Lung (tissue), 12 donors: ENCODE data around the gene SV2B. TPM values are rescaled to one million over a fixed set of nuclear protein-coding genes. Genes with fewer than 3 reads are reported as not detected.

Experiments used
- ATAC-seq: fragments of 200-7000 bp; cut with Tn5 transposase; one replicate; pipeline ENCODE4 v1.9.1; 2020; ENCODE audit warnings: moderate number of reproducible peaks; ENCODE audit not compliant: insufficient read depth, low FRiP score
- DNase-seq, 3 donors: peaks; one replicate each; pipeline ENCODE4 v3.0.0-alpha.2; 2013 to 2017
- H3K27ac ChIP-seq, 2 donors: one replicate each; pipeline ENCODE4 v1.5.1; 2013; ENCODE audit warnings: mild to moderate bottlenecking in 2 of 2, moderate library complexity in 2 of 2, control low read depth in 1 of 2, inconsistent platforms in 1 of 2, low read depth in 1 of 2, low read length in 1 of 2
- H3K27me3 ChIP-seq, 3 donors: one replicate each; pipeline ENCODE4 v1.5.1; 2013; ENCODE audit warnings: low read length in 2 of 3; ENCODE audit not compliant: control insufficient read depth in 3 of 3, insufficient read depth in 3 of 3
- H3K36me3 ChIP-seq, 4 donors: one replicate each; pipeline ENCODE4 v1.5.1; 2013; ENCODE audit warnings: low read length in 4 of 4, mild to moderate bottlenecking in 1 of 4, moderate library complexity in 1 of 4; ENCODE audit not compliant: control insufficient read depth in 4 of 4, insufficient read depth in 4 of 4
- H3K4me1 ChIP-seq, 5 donors: one replicate each; pipeline ENCODE4 v1.5.1; 2013; ENCODE audit warnings: low read length in 5 of 5, mild to moderate bottlenecking in 2 of 5, moderate library complexity in 1 of 5; ENCODE audit not compliant: control insufficient read depth in 5 of 5, insufficient read depth in 5 of 5
- H3K4me3 ChIP-seq: one replicate; pipeline ENCODE4 v1.5.1; 2013; ENCODE audit warnings: mild to moderate bottlenecking, control low read depth, moderate library complexity
- H3K9ac ChIP-seq, 2 donors: one replicate each; pipeline ENCODE4 v1.5.1; 2013; ENCODE audit warnings: low read length in 2 of 2, control low read depth in 1 of 2; ENCODE audit not compliant: insufficient read depth in 1 of 2
- H3K9me3 ChIP-seq, 4 donors: one replicate each; pipeline ENCODE4 v1.5.1; 2013; ENCODE audit warnings: low read length in 3 of 4, mild to moderate bottlenecking in 1 of 4, moderate library complexity in 1 of 4; ENCODE audit not compliant: control insufficient read depth in 4 of 4, insufficient read depth in 3 of 4
- WGBS, 2 donors: extraction: QIAGEN DNeasy Blood & Tissue Kit; methylation state at CpG; one replicate each; pipeline ENCODE4 v1.1.7; 2013; 5-methylcytosine and 5-hydroxymethylcytosine counted together
- polyA plus RNA-seq, 2 donors: library from polyadenylated mRNA; stranded (reverse); fragments of 200-250 nt; gene quantifications; one replicate each; pipeline ENCODE4 v1.2.1, GENCODE V29; 2013
- total RNA-seq, 2 donors: library from RNA; depleted of rRNA in 1 of 2; stranded (reverse); fragments of >200 nt in 1 of 2; gene quantifications; one replicate each; pipeline ENCODE4 v1.2.1, GENCODE V29; 2014 to 2021
- TF ChIP-seq, protein P1 (sequence below): IDR thresholded peaks from 2 replicates; pipeline ENCODE4 v1.5.1; 2012; ENCODE audit warnings: mild to moderate bottlenecking; ENCODE audit errors: control extremely low read depth, extremely low read depth
- donor health status: control.
- donor health status: control.
- donor health status: Bipolar disorder and iron deficiency.
- donor health status: healthy.
- donor health status: DM: yes; HTN: yes; CAD: no.

The SV2B gene
- total and polyA plus RNA-seq, 4 donors: 0.12 to 2.8 (median 0.90) TPM

DNA sequence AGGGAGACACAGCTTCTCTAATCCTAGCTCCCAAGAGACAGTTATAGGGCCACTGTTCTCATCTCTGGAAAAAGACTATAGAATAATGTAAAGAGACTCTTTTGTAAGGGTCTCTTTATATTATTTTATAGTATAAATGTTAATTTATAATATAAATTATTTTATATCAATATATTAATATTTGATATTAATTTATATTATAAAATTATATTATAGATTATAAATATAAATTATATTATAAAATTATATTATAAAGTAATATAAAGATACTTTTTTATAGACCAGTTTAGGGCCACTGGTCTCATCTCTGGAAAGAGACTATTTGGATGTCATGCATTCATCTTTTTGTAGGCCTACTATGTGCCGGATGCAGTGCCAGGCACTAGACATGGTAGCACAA is 53.9 kb downstream of the SV2B start:
- Histone ChIP-seq H3K27me3 (peaks cover 0 to 4% (median 3%) of the 10 kb centered on the region in 3 donors), H3K36me3 (no peaks in the 10 kb centered on the region), H3K9ac (no peak overlapping the region), H3K4me3 (no peak overlapping the region), H3K9me3 (peaks cover 0 to 3% (median 0%) of the 10 kb centered on the region in 4 donors), H3K4me1 (no peaks in the 10 kb centered on the region), H3K27ac (no peak overlapping the region)
- no peak for ATAC-seq
- TF ChIP-seq, protein P1, sequence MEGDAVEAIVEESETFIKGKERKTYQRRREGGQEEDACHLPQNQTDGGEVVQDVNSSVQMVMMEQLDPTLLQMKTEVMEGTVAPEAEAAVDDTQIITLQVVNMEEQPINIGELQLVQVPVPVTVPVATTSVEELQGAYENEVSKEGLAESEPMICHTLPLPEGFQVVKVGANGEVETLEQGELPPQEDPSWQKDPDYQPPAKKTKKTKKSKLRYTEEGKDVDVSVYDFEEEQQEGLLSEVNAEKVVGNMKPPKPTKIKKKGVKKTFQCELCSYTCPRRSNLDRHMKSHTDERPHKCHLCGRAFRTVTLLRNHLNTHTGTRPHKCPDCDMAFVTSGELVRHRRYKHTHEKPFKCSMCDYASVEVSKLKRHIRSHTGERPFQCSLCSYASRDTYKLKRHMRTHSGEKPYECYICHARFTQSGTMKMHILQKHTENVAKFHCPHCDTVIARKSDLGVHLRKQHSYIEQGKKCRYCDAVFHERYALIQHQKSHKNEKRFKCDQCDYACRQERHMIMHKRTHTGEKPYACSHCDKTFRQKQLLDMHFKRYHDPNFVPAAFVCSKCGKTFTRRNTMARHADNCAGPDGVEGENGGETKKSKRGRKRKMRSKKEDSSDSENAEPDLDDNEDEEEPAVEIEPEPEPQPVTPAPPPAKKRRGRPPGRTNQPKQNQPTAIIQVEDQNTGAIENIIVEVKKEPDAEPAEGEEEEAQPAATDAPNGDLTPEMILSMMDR: no peak
- no peak for DNase-seq
- WGBS, 2 donors: 81 to 92% methylated on average over 1 of the region's 1 CpG

DNA sequence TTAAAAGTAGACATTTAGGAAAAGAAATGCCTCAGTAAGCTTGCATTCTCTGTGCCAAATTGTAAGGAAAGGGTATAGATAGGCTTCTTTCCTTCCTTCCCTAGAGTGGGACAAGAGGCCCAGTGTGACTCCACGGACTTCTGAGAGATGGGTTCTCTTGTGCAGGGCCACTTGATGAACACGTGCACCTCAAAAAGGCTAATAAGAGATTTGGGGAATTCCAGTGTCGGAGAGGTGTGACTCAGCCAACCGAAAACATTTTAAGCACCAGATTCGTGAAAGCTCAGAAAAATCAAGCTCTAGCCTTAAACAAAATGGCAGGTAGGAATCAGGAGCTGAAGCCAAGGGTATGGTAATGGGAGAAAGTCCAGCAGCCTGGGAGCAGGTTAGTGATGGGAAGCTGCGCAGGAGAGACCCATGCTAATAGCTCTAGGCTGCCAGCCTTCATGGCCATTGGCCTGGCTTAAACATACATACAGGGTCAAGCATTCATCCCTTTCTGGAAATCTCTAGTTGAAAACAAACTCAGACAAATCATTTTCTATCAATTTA is 56.2 kb downstream of the SV2B start:
- H3K4me3 ChIP-seq: no peak overlapping the region
- H3K27me3 ChIP-seq: peaks cover 0 to 4% (median 0%) of the 10 kb centered on the region in 3 donors
- 86 to 93% methylated on average over 6 of the region's 6 CpGs for WGBS, 2 donors
- no peaks in the 10 kb centered on the region for H3K36me3 ChIP-seq
- H3K9ac ChIP-seq: no peak overlapping the region
- H3K4me1 ChIP-seq: no peaks in the 10 kb centered on the region
- H3K27ac ChIP-seq: no peak overlapping the region
- no peak for DNase-seq
- H3K9me3 ChIP-seq: peaks cover 0 to 3% (median 0%) of the 10 kb centered on the region in 4 donors
- ATAC-seq: no peak
- TF ChIP-seq, protein P1: no peak

DNA sequence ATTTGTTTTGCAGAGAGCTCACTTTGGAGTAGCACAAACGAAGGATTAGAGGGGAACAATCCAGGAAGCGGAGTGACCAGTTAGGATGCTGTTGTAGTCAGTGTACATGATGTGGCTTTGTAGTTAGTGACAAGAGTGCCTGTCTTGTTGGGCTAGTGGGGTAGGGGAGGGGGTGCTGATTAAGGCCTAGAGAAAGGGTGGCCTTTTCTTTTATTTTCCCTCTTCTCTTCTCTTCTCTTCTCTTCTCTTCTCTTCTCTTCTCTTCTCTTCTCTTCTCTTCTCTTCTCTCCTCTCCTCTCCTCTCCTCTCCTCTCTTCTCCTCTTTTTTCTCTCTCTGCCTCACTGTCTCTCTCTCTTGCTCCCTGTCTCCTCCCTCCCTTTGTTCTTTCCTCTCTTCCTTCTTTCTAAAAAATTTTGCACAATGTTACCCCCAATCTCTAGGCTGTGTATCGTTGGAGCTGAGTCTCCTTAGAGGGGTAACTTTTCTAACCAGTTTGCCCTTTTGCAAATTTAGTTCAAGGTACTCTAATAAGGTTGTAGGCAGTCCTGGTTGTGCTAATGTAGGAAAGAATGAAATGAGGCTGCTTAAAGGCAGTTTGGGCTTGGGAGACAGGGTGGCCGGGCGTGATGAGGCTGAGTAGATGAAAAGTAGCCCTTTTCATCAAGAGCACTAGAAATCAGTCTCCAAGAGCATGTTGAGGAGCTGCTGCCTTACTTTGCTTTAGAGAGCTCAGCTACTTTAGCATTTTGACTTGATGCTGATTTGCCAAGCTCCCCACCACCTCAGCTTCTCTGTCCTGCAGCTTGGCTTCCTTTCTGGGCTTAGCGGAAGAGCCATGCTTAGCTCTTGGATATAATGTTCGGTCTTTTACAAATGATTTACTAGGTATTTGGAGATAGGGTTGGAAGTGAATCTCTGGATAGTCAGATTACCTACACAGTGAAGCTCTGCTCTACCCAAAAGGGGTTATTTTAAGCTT is 58.6 kb downstream of the SV2B start:
- DNase-seq: no peak
- Histone ChIP-seq H3K4me1 (no peaks in the 10 kb centered on the region), H3K27me3 (no peaks in the 10 kb centered on the region), H3K9ac (no peak overlapping the region), H3K27ac (no peak overlapping the region), H3K36me3 (no peaks in the 10 kb centered on the region), H3K4me3 (no peak overlapping the region), H3K9me3 (peaks cover 0 to 2% (median 0%) of the 10 kb centered on the region in 4 donors)
- 71 to 88% methylated on average over 7 of the region's 7 CpGs for WGBS, 2 donors
- ATAC-seq: no peak
- TF ChIP-seq, protein P1: no peak
